ENCODE data around the gene NDUFS3. TPM values are rescaled to one million over a fixed set of nuclear protein-coding genes. Genes with fewer than 3 reads are reported as not detected.

NDUFS3 gene
- polyA plus RNA-seq, 3 donors, result 79.7 to 107 (median 104) TPM

GRCh38 chr11:47531666-47532065, 47.2 kb upstream of the NDUFS3 start:
- Histone ChIP-seq H2AFZ (ENCODE audit: insufficient read depth, low read depth, low read length, poor library complexity, severe bottlenecking) (no peak overlapping the region), H3K4me2 (replicated peaks; ENCODE audit: extremely low read depth, low read length, poor library complexity, severe bottlenecking) (no peak overlapping the region), H3K4me3 (replicated peaks in 1 of 3; ENCODE audit: low read depth in 2 of 3, low read length in 3 of 3) (no peak overlapping the region), H3K27me3 (ENCODE audit: control insufficient read depth in 2 of 2, insufficient read depth in 2 of 2, low read length in 2 of 2) (no peaks in the 10 kb centered on the region), H3K27ac (ENCODE audit: low read depth in 1 of 2, low read length in 2 of 2) (peak overlapping the region in 1 of 2 donors; percentile 61), H3K9me3 (replicated peaks in 1 of 2; ENCODE audit: control insufficient read depth in 1 of 2, insufficient read depth in 1 of 2, low read length in 2 of 2) (no peaks in the 10 kb centered on the region), H3K4me1 (ENCODE audit: control insufficient read depth in 1 of 2, insufficient read depth in 2 of 2, low read length in 2 of 2) (peaks cover 13 to 25% of the 10 kb centered on the region in 2 donors), H3K9ac (ENCODE audit: insufficient read depth, low read length, poor library complexity, severe bottlenecking) (no peak overlapping the region), H3K79me2 (ENCODE audit: insufficient read depth, low read length) (peaks cover 100% of the 10 kb centered on the region), H4K20me1 (ENCODE audit: insufficient read depth, low read length) (peaks cover 100% of the 10 kb centered on the region), H3K36me3 (replicated peaks in 1 of 2; ENCODE audit: control insufficient read depth in 1 of 2, insufficient read depth in 2 of 2, low read length in 2 of 2) (peaks cover 16 to 19% of the 10 kb centered on the region in 2 donors)
- no peak for DNase-seq
- Mint-ChIP-seq H3K36me3 (peaks cover 6 to 44% of the 10 kb centered on the region in 2 donors), H3K4me1 (peaks cover 22% of the 10 kb centered on the region), H3K27ac (peak overlapping the region in 4 of 7 donors; percentile 4 to 76 (median 74)), H3K4me3 (no peak overlapping the region), H3K27me3 (ENCODE audit: low read depth in 3 of 3) (peaks cover 0 to 1% (median 0%) of the 10 kb centered on the region in 3 donors), H3K9me3 (no peaks in the 10 kb centered on the region)
- intact Hi-C loops (cut with micrococcal nuclease), result no loop called here
- TF ChIP-seq CTCF (IDR thresholded peaks at IDR 0.05), result no peak
- no CpG with 5 or more reads among the region's 3 CpGs for WGBS (ENCODE audit: insufficient coverage)

- Histone ChIP-seq H2AFZ (ENCODE audit: insufficient read depth, low read depth, low read length, poor library complexity, severe bottlenecking) (no peak overlapping the region), H3K4me3 (replicated peaks in 1 of 3; ENCODE audit: low read depth in 2 of 3, low read length in 3 of 3) (no peak overlapping the region), H3K9me3 (replicated peaks in 1 of 2; ENCODE audit: control insufficient read depth in 1 of 2, insufficient read depth in 1 of 2, low read length in 2 of 2) (no peaks in the 10 kb centered on the region), H4K20me1 (ENCODE audit: insufficient read depth, low read length) (peaks cover 100% of the 10 kb centered on the region), H3K79me2 (ENCODE audit: insufficient read depth, low read length) (peaks cover 100% of the 10 kb centered on the region), H3K27me3 (ENCODE audit: control insufficient read depth in 2 of 2, insufficient read depth in 2 of 2, low read length in 2 of 2) (no peaks in the 10 kb centered on the region), H3K4me1 (ENCODE audit: control insufficient read depth in 1 of 2, insufficient read depth in 2 of 2, low read length in 2 of 2) (peaks cover 13 to 29% of the 10 kb centered on the region in 2 donors), H3K9ac (ENCODE audit: insufficient read depth, low read length, poor library complexity, severe bottlenecking) (no peak overlapping the region), H3K27ac (ENCODE audit: low read depth in 1 of 2, low read length in 2 of 2) (peak overlapping the region in 1 of 2 donors; percentile 61), H3K4me2 (replicated peaks; ENCODE audit: extremely low read depth, low read length, poor library complexity, severe bottlenecking) (no peak overlapping the region), H3K36me3 (replicated peaks in 1 of 2; ENCODE audit: control insufficient read depth in 1 of 2, insufficient read depth in 2 of 2, low read length in 2 of 2) (peaks cover 16% of the 10 kb centered on the region in 2 donors)
- no peak for DNase-seq
- Mint-ChIP-seq H3K36me3 (peaks cover 6 to 41% of the 10 kb centered on the region in 2 donors), H3K4me3 (no peak overlapping the region), H3K9me3 (no peaks in the 10 kb centered on the region), H3K27me3 (ENCODE audit: low read depth in 3 of 3) (peaks cover 0 to 1% (median 0%) of the 10 kb centered on the region in 3 donors), H3K27ac (peak overlapping the region in 6 of 7 donors; percentile 63 to 85 (median 74)), H3K4me1 (peaks cover 31% of the 10 kb centered on the region)
- WGBS (ENCODE audit: insufficient coverage), result 100% methylated on average over 1 of the region's 2 CpGs
- intact Hi-C loops (cut with micrococcal nuclease), result no loop called here
- no peak for TF ChIP-seq CTCF (IDR thresholded peaks at IDR 0.05)
Observed at GRCh38 chr11:47532597-47533213, 46.2 kb upstream of the NDUFS3 start.

Measured in CD14-positive monocyte (primary cell).